ENCODE data around the gene FLAD1.

FLAD1 gene

DNA sequence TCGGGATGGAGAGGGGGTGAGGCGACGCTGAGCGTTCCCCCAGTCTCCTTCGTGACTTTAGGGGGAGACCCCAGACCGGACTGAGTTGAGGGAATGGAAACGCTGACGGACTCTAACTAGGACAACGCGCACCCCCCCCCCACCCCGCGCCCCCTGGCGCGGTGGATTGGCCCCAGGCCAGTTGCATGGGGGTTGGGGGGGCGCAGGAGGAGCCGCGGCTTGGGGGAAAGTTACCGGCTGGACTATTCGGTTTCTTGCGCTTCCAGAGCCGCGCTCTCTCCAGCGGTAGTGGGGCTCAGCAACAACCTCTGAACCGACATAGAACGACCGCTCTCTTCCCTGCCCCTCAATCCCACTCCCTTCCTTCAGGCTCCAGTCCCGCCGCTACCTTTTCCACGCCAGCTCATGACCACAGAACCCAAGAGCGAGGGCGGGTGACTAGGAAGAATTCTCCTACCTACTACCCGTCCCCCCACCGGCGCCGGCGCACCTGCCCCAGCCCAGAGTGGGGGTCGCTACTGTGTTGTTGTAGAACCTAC lies 20.2 kb downstream of the FLAD1 start (continued):
- TF ChIP-seq ZNF138 (tag by site-specific recombination; IDR thresholded peaks at IDR 0.05; ENCODE audit: borderline replicate concordance) (no peak), ZNF76 (tag by site-specific recombination; IDR thresholded peaks at IDR 0.05; ENCODE audit: borderline replicate concordance, low read depth) (no peak), ZNF747 (tag by site-specific recombination; IDR thresholded peaks at IDR 0.05) (no peak), REST (tag by site-specific recombination; IDR thresholded peaks at IDR 0.05) (0 out of 2 replicates have a peak, but pooled peaks have one; percentile 1), ZNF23 (tag by site-specific recombination; IDR thresholded peaks at IDR 0.05; ENCODE audit: borderline replicate concordance) (no peak), ZNF211 (tag by site-specific recombination; IDR thresholded peaks at IDR 0.05; ENCODE audit: low read depth) (no peak), ZNF548 (tag by site-specific recombination; IDR thresholded peaks at IDR 0.05) (no peak), ZSCAN4 (tag by site-specific recombination; IDR thresholded peaks at IDR 0.05) (no peak), PRDM4 (tag by site-specific recombination; IDR thresholded peaks at IDR 0.05) (no peak), ZBTB8A (tag by site-specific recombination; IDR thresholded peaks at IDR 0.05) (no peak), SALL2 (tag by site-specific recombination; IDR thresholded peaks at IDR 0.05; ENCODE audit: borderline replicate concordance) (no peak), ZNF510 (tag by site-specific recombination; IDR thresholded peaks at IDR 0.05; ENCODE audit: insufficient replicate concordance) (no peak), ZNF776 (tag by site-specific recombination; IDR thresholded peaks at IDR 0.05; ENCODE audit: borderline replicate concordance) (no peak), SP3 (tag by site-specific recombination; IDR thresholded peaks at IDR 0.05) (no peak), ZNF654 (tag by site-specific recombination; IDR thresholded peaks at IDR 0.05; ENCODE audit: low read depth) (no peak), ZNF248 (tag by site-specific recombination; IDR thresholded peaks at IDR 0.05) (no peak), ZNF701 (tag by site-specific recombination; IDR thresholded peaks at IDR 0.05) (no peak), ZNF624 (tag by site-specific recombination; IDR thresholded peaks at IDR 0.05) (no peak), ZNF174 (tag by site-specific recombination; IDR thresholded peaks at IDR 0.05) (no peak), ZNF488 (tag by site-specific recombination; IDR thresholded peaks at IDR 0.05) (no peak), SCRT2 (tag by site-specific recombination; IDR thresholded peaks at IDR 0.05) (no peak), ZNF37A (tag by site-specific recombination; IDR thresholded peaks at IDR 0.05) (no peak), ZNF555 (tag by site-specific recombination; conservative IDR thresholded peaks at IDR 0.05) (no peak)
- TF ChIP-seq, protein P1, sequence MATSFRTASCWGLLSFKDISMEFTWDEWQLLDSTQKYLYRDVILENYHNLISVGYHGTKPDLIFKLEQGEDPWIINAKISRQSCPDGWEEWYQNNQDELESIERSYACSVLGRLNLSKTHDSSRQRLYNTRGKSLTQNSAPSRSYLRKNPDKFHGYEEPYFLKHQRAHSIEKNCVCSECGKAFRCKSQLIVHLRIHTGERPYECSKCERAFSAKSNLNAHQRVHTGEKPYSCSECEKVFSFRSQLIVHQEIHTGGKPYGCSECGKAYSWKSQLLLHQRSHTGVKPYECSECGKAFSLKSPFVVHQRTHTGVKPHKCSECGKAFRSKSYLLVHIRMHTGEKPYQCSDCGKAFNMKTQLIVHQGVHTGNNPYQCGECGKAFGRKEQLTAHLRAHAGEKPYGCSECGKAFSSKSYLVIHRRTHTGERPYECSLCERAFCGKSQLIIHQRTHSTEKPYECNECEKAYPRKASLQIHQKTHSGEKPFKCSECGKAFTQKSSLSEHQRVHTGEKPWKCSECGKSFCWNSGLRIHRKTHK (tag by site-specific recombination; IDR thresholded peaks at IDR 0.05), result no peak
- TF ChIP-seq, protein P2, sequence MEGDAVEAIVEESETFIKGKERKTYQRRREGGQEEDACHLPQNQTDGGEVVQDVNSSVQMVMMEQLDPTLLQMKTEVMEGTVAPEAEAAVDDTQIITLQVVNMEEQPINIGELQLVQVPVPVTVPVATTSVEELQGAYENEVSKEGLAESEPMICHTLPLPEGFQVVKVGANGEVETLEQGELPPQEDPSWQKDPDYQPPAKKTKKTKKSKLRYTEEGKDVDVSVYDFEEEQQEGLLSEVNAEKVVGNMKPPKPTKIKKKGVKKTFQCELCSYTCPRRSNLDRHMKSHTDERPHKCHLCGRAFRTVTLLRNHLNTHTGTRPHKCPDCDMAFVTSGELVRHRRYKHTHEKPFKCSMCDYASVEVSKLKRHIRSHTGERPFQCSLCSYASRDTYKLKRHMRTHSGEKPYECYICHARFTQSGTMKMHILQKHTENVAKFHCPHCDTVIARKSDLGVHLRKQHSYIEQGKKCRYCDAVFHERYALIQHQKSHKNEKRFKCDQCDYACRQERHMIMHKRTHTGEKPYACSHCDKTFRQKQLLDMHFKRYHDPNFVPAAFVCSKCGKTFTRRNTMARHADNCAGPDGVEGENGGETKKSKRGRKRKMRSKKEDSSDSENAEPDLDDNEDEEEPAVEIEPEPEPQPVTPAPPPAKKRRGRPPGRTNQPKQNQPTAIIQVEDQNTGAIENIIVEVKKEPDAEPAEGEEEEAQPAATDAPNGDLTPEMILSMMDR (tag by site-specific recombination; IDR thresholded peaks at IDR 0.05), result peak; percentile 47; the same call in 1 of the 2 replicates
- TF ChIP-seq, protein P3, sequence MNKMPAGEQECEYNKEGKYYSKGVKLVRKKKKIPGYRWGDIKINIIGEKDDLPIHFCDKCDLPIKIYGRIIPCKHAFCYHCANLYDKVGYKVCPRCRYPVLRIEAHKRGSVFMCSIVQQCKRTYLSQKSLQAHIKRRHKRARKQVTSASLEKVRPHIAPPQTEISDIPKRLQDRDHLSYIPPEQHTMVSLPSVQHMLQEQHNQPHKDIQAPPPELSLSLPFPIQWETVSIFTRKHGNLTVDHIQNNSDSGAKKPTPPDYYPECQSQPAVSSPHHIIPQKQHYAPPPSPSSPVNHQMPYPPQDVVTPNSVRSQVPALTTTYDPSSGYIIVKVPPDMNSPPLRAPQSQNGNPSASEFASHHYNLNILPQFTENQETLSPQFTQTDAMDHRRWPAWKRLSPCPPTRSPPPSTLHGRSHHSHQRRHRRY (tag by site-specific recombination; IDR thresholded peaks at IDR 0.05), result no peak

Data from HEK293 (cell line).